ENCODE data around the gene TPK1. TPM values are rescaled to one million over a fixed set of nuclear protein-coding genes. Genes with fewer than 3 reads are reported as not detected.

The TPK1 gene
- total RNA-seq, 2 experiments from 2014 or later: 15.5 to 15.8 TPM

GRCh38 chr7:144725070-144725469 is 110.8 kb downstream of the TPK1 start:
- no peak overlapping the region for H3K27ac Mint-ChIP-seq
- intact Hi-C loops (cut with micrococcal nuclease): no loop called here
- peaks cover 12% of the 10 kb centered on the region for H3K36me3 Mint-ChIP-seq (ENCODE audit: low read depth)
- H3K27me3 Mint-ChIP-seq: no peaks in the 10 kb centered on the region
- no peaks in the 10 kb centered on the region for H3K9me3 Mint-ChIP-seq
- ChIA-PET POLR2A (no interaction called here), CTCF (no interaction called here)
- ATAC-seq (no peak), DNase-seq (no peak)
- no peak overlapping the region for H3K4me3 Mint-ChIP-seq
- H3K4me1 Mint-ChIP-seq (ENCODE audit: low read depth): peaks cover 6% of the 10 kb centered on the region
- no peak for TF ChIP-seq CTCF (IDR thresholded peaks at IDR 0.05)

- H3K4me1 Mint-ChIP-seq (ENCODE audit: low read depth): peaks cover 6% of the 10 kb centered on the region
- H3K9me3 Mint-ChIP-seq: peaks cover 3% of the 10 kb centered on the region
- intact Hi-C loops (cut with micrococcal nuclease): no loop called here
- no peak overlapping the region for H3K4me3 Mint-ChIP-seq
- ATAC-seq: no peak
- TF ChIP-seq CTCF (IDR thresholded peaks at IDR 0.05): no peak
- no peaks in the 10 kb centered on the region for H3K27me3 Mint-ChIP-seq
- ChIA-PET POLR2A (no interaction called here), CTCF (no interaction called here)
- H3K36me3 Mint-ChIP-seq (ENCODE audit: low read depth): peaks cover 21% of the 10 kb centered on the region
- no peak overlapping the region for H3K27ac Mint-ChIP-seq
- DNase-seq: no peak
Measured at GRCh38 chr7:144723301-144723700, 112.6 kb downstream of the TPK1 start.

- ChIA-PET CTCF (interaction anchor here (0.6 kb wide), 1 partner anchor 31 kb away, joined by 6 read pairs; no protein-coding TSS in a partner anchor), POLR2A (no interaction called here)
- Mint-ChIP-seq H3K9me3 (peaks cover 5% of the 10 kb centered on the region), H3K36me3 (ENCODE audit: low read depth) (peaks cover 23% of the 10 kb centered on the region), H3K4me3 (no peak overlapping the region), H3K27me3 (no peaks in the 10 kb centered on the region), H3K4me1 (ENCODE audit: low read depth) (peaks cover 6% of the 10 kb centered on the region), H3K27ac (no peak overlapping the region)
- no peak for TF ChIP-seq CTCF (IDR thresholded peaks at IDR 0.05)
- intact Hi-C loops (cut with micrococcal nuclease): no loop called here
- ATAC-seq (no peak), DNase-seq (no peak)
Measured at GRCh38 chr7:144720710-144721109, 115.1 kb downstream of the TPK1 start.

GRCh38 chr7:144720149-144720548 is 115.7 kb downstream of the TPK1 start:
- DNase-seq (no peak), ATAC-seq (no peak)
- intact Hi-C loops (cut with micrococcal nuclease): no loop called here
- peaks cover 6% of the 10 kb centered on the region for H3K4me1 Mint-ChIP-seq (ENCODE audit: low read depth)
- no peak for TF ChIP-seq CTCF (IDR thresholded peaks at IDR 0.05)
- ChIA-PET CTCF (interaction anchor here (0.9 kb wide), 1 partner anchor 135 kb away, joined by 3 read pairs; no protein-coding TSS in a partner anchor), POLR2A (no interaction called here)
- H3K9me3 Mint-ChIP-seq: peaks cover 5% of the 10 kb centered on the region
- H3K27ac Mint-ChIP-seq: no peak overlapping the region
- no peak overlapping the region for H3K4me3 Mint-ChIP-seq
- no peaks in the 10 kb centered on the region for H3K27me3 Mint-ChIP-seq
- peaks cover 23% of the 10 kb centered on the region for H3K36me3 Mint-ChIP-seq (ENCODE audit: low read depth)

GRCh38 chr7:144717720-144718119 is 118.1 kb downstream of the TPK1 start:
- TF ChIP-seq CTCF (IDR thresholded peaks at IDR 0.05): no peak
- peaks cover 11% of the 10 kb centered on the region for H3K4me1 Mint-ChIP-seq (ENCODE audit: low read depth)
- ChIA-PET POLR2A (no interaction called here), CTCF (no interaction called here)
- H3K27me3 Mint-ChIP-seq: no peaks in the 10 kb centered on the region
- H3K4me3 Mint-ChIP-seq: no peak overlapping the region
- H3K36me3 Mint-ChIP-seq (ENCODE audit: low read depth): peaks cover 23% of the 10 kb centered on the region
- no peak for ATAC-seq
- intact Hi-C loops (cut with micrococcal nuclease): no loop called here
- no peak for DNase-seq
- no peak overlapping the region for H3K27ac Mint-ChIP-seq
- peaks cover 5% of the 10 kb centered on the region for H3K9me3 Mint-ChIP-seq
